ENCODE data around the gene ABCB11.
"Not testable (repeated sequence)": the region's sequence is repeated elsewhere in the genome, so short reads cannot be mapped to it uniquely, and the experiment has no call there.

ABCB11 gene

GRCh38 chr2:169066897-169067296 lies 35.8 kb upstream of the ABCB11 start:
- Histone ChIP-seq H3K36me3 (replicated peaks) (no peaks in the 10 kb centered on the region), H3K27me3 (replicated peaks) (no peaks in the 10 kb centered on the region), H3K4me3 (ENCODE audit: low read depth, low read length) (no peak overlapping the region), H3K27ac (no peak overlapping the region)
- DNase-seq = no peak
- TF ChIP-seq CTCF (IDR thresholded peaks at IDR 0.05; ENCODE audit: low read depth, low read length, missing control alignments) = no peak
- in situ Hi-C loops (cut with HindIII; ENCODE audit: low pct_ligation_motif_present, low sequenced_read_pairs) = no loop called here

- Histone ChIP-seq H3K27me3 (replicated peaks) (no peaks in the 10 kb centered on the region), H3K27ac (no peak overlapping the region), H3K4me3 (ENCODE audit: low read depth, low read length) (no peak overlapping the region), H3K36me3 (replicated peaks) (no peaks in the 10 kb centered on the region)
- TF ChIP-seq CTCF (IDR thresholded peaks at IDR 0.05; ENCODE audit: low read depth, low read length, missing control alignments) = no peak
- in situ Hi-C loops (cut with HindIII; ENCODE audit: low pct_ligation_motif_present, low sequenced_read_pairs) = no loop called here
- no peak for DNase-seq
These were observed 34.9 kb upstream of the ABCB11 start for GRCh38 chr2:169065864-169066517.

- no peaks in the 10 kb centered on the region for H3K27me3 ChIP-seq (replicated peaks)
- in situ Hi-C loops (cut with HindIII; ENCODE audit: low pct_ligation_motif_present, low sequenced_read_pairs) = no loop called here
- H3K27ac ChIP-seq = no peak overlapping the region
- no peak for TF ChIP-seq CTCF (IDR thresholded peaks at IDR 0.05; ENCODE audit: low read depth, low read length, missing control alignments)
- DNase-seq = no peak
- H3K4me3 ChIP-seq (ENCODE audit: low read depth, low read length) = no peak overlapping the region
- no peaks in the 10 kb centered on the region for H3K36me3 ChIP-seq (replicated peaks)
These were observed 34.3 kb upstream of the ABCB11 start for GRCh38 chr2:169065422-169065821.

- H3K4me3 ChIP-seq (ENCODE audit: low read depth, low read length); in situ Hi-C loops (cut with HindIII; ENCODE audit: low pct_ligation_motif_present, low sequenced_read_pairs); H3K27ac ChIP-seq; H3K36me3 ChIP-seq (replicated peaks); H3K27me3 ChIP-seq (replicated peaks); DNase-seq: not testable (repeated sequence)
These were observed 33.1 kb upstream of the ABCB11 start for GRCh38 chr2:169064199-169064598.

- H3K4me3 ChIP-seq (ENCODE audit: low read depth, low read length); H3K27me3 ChIP-seq (replicated peaks); in situ Hi-C loops (cut with HindIII; ENCODE audit: low pct_ligation_motif_present, low sequenced_read_pairs): not testable (repeated sequence)
These were observed 23.5 kb upstream of the ABCB11 start for GRCh38 chr2:169054575-169054974.

GRCh38 chr2:169050476-169051240 lies 19.5 kb upstream of the ABCB11 start:
- DNase-seq = peak; percentile 16
- TF ChIP-seq CTCF (IDR thresholded peaks at IDR 0.05; ENCODE audit: low read depth, low read length, missing control alignments) = no peak
- in situ Hi-C loops (cut with HindIII; ENCODE audit: low pct_ligation_motif_present, low sequenced_read_pairs) = no loop called here
- no peaks in the 10 kb centered on the region for H3K36me3 ChIP-seq (replicated peaks)
- no peaks in the 10 kb centered on the region for H3K27me3 ChIP-seq (replicated peaks)
- no peak overlapping the region for H3K4me3 ChIP-seq (ENCODE audit: low read depth, low read length)
- H3K27ac ChIP-seq = peak overlapping the region; percentile 36

More at GRCh38 chr2:169054575-169054974, 23.5 kb upstream of the ABCB11 start:
- H3K36me3 ChIP-seq (replicated peaks); DNase-seq; H3K27ac ChIP-seq: not testable (repeated sequence)

All from brain microvascular endothelial cell (primary cell).